Liver (tissue), 9 donors: ENCODE data around the gene GMDS. TPM values are rescaled to one million over a fixed set of nuclear protein-coding genes. Genes with fewer than 3 reads are reported as not detected.

ENCODE experiments used
- DNase-seq: peaks from one replicate; pipeline ENCODE4 v3.0.0-alpha.2; 2017; ENCODE audit warnings: low spot score
- H3K27ac ChIP-seq, 2 donors: one replicate each; pipeline ENCODE4 v1.7.0; 2013; ENCODE audit warnings: inconsistent platforms in 2 of 2, low read length in 2 of 2, control low read depth in 1 of 2, low read depth in 1 of 2, mild to moderate bottlenecking in 1 of 2
- H3K27me3 ChIP-seq, 4 donors: one replicate each; pipeline versions ENCODE4 v1.6.1 to v1.7.0; 2013; ENCODE audit warnings: low read length in 3 of 4, inconsistent platforms in 1 of 4, mild to moderate bottlenecking in 1 of 4, moderate library complexity in 1 of 4; ENCODE audit not compliant: control insufficient read depth in 4 of 4, insufficient read depth in 4 of 4
- H3K36me3 ChIP-seq, 4 donors: one replicate each; pipeline versions ENCODE4 v1.6.1 to v1.7.0; 2013; ENCODE audit warnings: low read length in 3 of 4, mild to moderate bottlenecking in 3 of 4, low read depth in 1 of 4, moderate library complexity in 1 of 4; ENCODE audit not compliant: control insufficient read depth in 4 of 4, insufficient read depth in 3 of 4
- H3K4me1 ChIP-seq, 4 donors: one replicate each; pipeline versions ENCODE4 v1.6.1 to v1.7.0; 2013; ENCODE audit warnings: low read length in 3 of 4, mild to moderate bottlenecking in 3 of 4, moderate library complexity in 1 of 4; ENCODE audit not compliant: control insufficient read depth in 4 of 4, insufficient read depth in 4 of 4
- H3K4me3 ChIP-seq, 3 donors: one replicate each; pipeline versions ENCODE4 v1.6.1 to v1.7.0; 2013; ENCODE audit warnings: low read length in 3 of 3, control low read depth in 1 of 3, low read depth in 1 of 3, mild to moderate bottlenecking in 1 of 3
- H3K9ac ChIP-seq, 2 donors: one replicate each; pipeline ENCODE4 v1.7.0; 2013; ENCODE audit warnings: low read length in 2 of 2, mild to moderate bottlenecking in 2 of 2, moderate library complexity in 2 of 2, control low read depth in 1 of 2, low read depth in 1 of 2
- H3K9me3 ChIP-seq, 4 donors: one replicate each; pipeline versions ENCODE4 v1.6.1 to v1.7.0; 2013; ENCODE audit warnings: low read length in 3 of 4; ENCODE audit not compliant: control insufficient read depth in 4 of 4
- ATF3 ChIP-seq: IDR thresholded peaks from 2 replicates; pipeline ENCODE4 v1.6.1; 2016; ENCODE audit warnings: antibody characterized with exemption
- EGR1 ChIP-seq, 2 donors: IDR thresholded peaks; 2 replicates each; pipeline ENCODE4 v1.6.1; 2016 to 2018; ENCODE audit warnings: antibody characterized with exemption in 2 of 2, low read depth in 2 of 2
- FOXA1 ChIP-seq: IDR thresholded peaks from 2 replicates; pipeline ENCODE4 v1.6.1; 2016; ENCODE audit warnings: antibody characterized with exemption
- FOXA2 ChIP-seq: IDR thresholded peaks from 2 replicates; pipeline ENCODE4 v1.6.1; 2016; ENCODE audit warnings: antibody characterized with exemption
- HNF4A ChIP-seq, 2 donors: conservative IDR thresholded peaks; 2 replicates each; pipeline ENCODE4 v1.6.1; 2016; ENCODE audit warnings: antibody characterized with exemption in 2 of 2, mild to moderate bottlenecking in 2 of 2
- HNF4G ChIP-seq: IDR thresholded peaks from 2 replicates; pipeline ENCODE4 v1.6.1; 2016; ENCODE audit warnings: antibody characterized with exemption
- JUND ChIP-seq, 2 donors: IDR thresholded peaks; 2 replicates each; pipeline ENCODE4 v1.6.1; 2016; ENCODE audit warnings: antibody characterized with exemption in 2 of 2
- NR2F2 ChIP-seq: IDR thresholded peaks from 2 replicates; pipeline ENCODE4 v1.6.1; 2016; ENCODE audit warnings: antibody characterized with exemption
- RAD21 ChIP-seq, 2 donors: IDR thresholded peaks; 2 replicates each; pipeline ENCODE4 v1.6.1; 2016; ENCODE audit warnings: antibody characterized with exemption in 2 of 2, mild to moderate bottlenecking in 2 of 2
- RXRA ChIP-seq, 2 donors: IDR thresholded peaks; 2 replicates each; pipeline ENCODE4 v1.6.1; 2017 to 2018; ENCODE audit warnings: antibody characterized with exemption in 2 of 2, mild to moderate bottlenecking in 1 of 2
- SP1 ChIP-seq: IDR thresholded peaks from 2 replicates; pipeline ENCODE4 v1.6.1; 2018; ENCODE audit warnings: antibody characterized with exemption, mild to moderate bottlenecking
- WGBS: extraction: QIAGEN DNeasy Blood & Tissue Kit; methylation state at CpG from one replicate; pipeline ENCODE4 v1.1.7; 2013; 5-methylcytosine and 5-hydroxymethylcytosine counted together
- polyA plus RNA-seq, 2 donors: library from polyadenylated mRNA; stranded (reverse) in 1 of 2; unstranded in 1 of 2; fragments of 200-250 nt in 1 of 2; fragments of >200 nt in 1 of 2; fragmentation: Nextera tagmentation in 1 of 2; extraction: Ambion mirVana in 1 of 2; gene quantifications; one replicate each; pipeline versions ENCODE4 v1.2.1 to v1.2.3, GENCODE V29; 2013 to 2015
- total RNA-seq, 2 donors: library from RNA; depleted of rRNA; stranded (reverse); fragments of >200 nt; gene quantifications; one replicate each; pipeline ENCODE4 v1.2.3, GENCODE V29; 2014
- TF ChIP-seq, protein P1 (sequence below): fragments of 150-350 bp; IDR thresholded peaks from 2 replicates; pipeline ENCODE4 v1.5.1; 2017; ENCODE audit warnings: improper control_type of control experiment, low read depth, low read length; ENCODE audit not compliant: missing input control
- TF ChIP-seq, protein P2 (sequence below): IDR thresholded peaks from 2 replicates; pipeline ENCODE4 v1.6.1; 2016; ENCODE audit warnings: antibody characterized with exemption
- donor health status: healthy.
- donor health status: healthy.
- donor health status: healthy.
- donor health status: healthy.
- donor health status: healthy.

The GMDS gene
- total and polyA plus RNA-seq, 4 donors = 3.5 to 15.6 (median 13.0) TPM

DNA sequence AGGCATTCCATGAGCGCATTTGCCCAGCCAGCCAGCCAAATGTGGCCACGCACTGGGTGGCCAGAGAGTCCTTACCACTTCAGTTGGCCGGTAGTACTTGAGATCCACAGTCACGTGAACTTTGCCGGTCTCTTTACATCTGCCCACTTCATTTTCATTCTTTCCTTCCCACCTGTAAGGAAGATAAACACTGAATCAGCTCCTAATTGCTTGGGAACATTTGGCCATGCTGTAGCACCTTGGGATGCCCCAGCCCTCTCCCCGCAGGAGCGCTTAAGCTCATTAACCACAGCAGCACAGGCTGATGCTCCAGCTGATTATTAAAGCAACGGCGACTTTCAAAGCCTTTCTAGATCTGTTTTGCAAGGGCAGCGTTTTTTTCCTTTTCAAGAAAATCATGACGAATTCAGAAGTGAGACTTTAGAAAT is 519.0 kb downstream of the GMDS start (continued):
- TF ChIP-seq, protein P1, sequence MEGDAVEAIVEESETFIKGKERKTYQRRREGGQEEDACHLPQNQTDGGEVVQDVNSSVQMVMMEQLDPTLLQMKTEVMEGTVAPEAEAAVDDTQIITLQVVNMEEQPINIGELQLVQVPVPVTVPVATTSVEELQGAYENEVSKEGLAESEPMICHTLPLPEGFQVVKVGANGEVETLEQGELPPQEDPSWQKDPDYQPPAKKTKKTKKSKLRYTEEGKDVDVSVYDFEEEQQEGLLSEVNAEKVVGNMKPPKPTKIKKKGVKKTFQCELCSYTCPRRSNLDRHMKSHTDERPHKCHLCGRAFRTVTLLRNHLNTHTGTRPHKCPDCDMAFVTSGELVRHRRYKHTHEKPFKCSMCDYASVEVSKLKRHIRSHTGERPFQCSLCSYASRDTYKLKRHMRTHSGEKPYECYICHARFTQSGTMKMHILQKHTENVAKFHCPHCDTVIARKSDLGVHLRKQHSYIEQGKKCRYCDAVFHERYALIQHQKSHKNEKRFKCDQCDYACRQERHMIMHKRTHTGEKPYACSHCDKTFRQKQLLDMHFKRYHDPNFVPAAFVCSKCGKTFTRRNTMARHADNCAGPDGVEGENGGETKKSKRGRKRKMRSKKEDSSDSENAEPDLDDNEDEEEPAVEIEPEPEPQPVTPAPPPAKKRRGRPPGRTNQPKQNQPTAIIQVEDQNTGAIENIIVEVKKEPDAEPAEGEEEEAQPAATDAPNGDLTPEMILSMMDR = no peak
- TF ChIP-seq HNF4A (conservative IDR thresholded peaks at IDR 0.05) = no peak

- Histone ChIP-seq H3K9me3 (no peaks in the 10 kb centered on the region), H3K27ac (no peak overlapping the region), H3K36me3 (peaks cover 0 to 3% (median 0%) of the 10 kb centered on the region in 4 donors), H3K27me3 (no peaks in the 10 kb centered on the region), H3K9ac (no peak overlapping the region), H3K4me3 (no peak overlapping the region), H3K4me1 (no peaks in the 10 kb centered on the region)
- DNase-seq = no peak
- 69% methylated on average over 8 of the region's 8 CpGs for WGBS
- no peak for TF ChIP-seq JUND (IDR thresholded peaks at IDR 0.05)
- TF ChIP-seq FOXA2 = no peak
- TF ChIP-seq RAD21 (IDR thresholded peaks at IDR 0.05) = peak in 1 of 2 donors; percentile 21
Measured at GRCh38 chr6:1724616-1725015, 520.8 kb downstream of the GMDS start.

GRCh38 chr6:1724124-1724523 is 521.3 kb downstream of the GMDS start:
- Histone ChIP-seq H3K4me1 (no peaks in the 10 kb centered on the region), H3K27ac (no peak overlapping the region), H3K9ac (no peak overlapping the region), H3K9me3 (no peaks in the 10 kb centered on the region), H3K4me3 (no peak overlapping the region), H3K27me3 (no peaks in the 10 kb centered on the region), H3K36me3 (peaks cover 0 to 3% (median 0%) of the 10 kb centered on the region in 4 donors)
- no peak for DNase-seq
- TF ChIP-seq EGR1 (IDR thresholded peaks at IDR 0.05; ENCODE audit: low read depth in 2 of 2) (no peak), FOXA1 (no peak), HNF4G (no peak), NR2F2 (no peak)
- 83% methylated on average over 9 of the region's 9 CpGs for WGBS

- TF ChIP-seq SP1 (no peak), RXRA (IDR thresholded peaks at IDR 0.05) (no peak), ATF3 (no peak)
- TF ChIP-seq, protein P2, sequence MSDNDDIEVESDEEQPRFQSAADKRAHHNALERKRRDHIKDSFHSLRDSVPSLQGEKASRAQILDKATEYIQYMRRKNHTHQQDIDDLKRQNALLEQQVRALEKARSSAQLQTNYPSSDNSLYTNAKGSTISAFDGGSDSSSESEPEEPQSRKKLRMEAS = no peak
- Histone ChIP-seq H3K27ac (no peak overlapping the region), H3K4me1 (no peaks in the 10 kb centered on the region), H3K36me3 (peaks cover 0 to 3% (median 0%) of the 10 kb centered on the region in 4 donors), H3K27me3 (no peaks in the 10 kb centered on the region), H3K9ac (no peak overlapping the region), H3K4me3 (no peak overlapping the region), H3K9me3 (no peaks in the 10 kb centered on the region)
- WGBS = 92% methylated on average over 2 of the region's 2 CpGs
- DNase-seq = no peak
Measured at GRCh38 chr6:1722801-1723200, 522.6 kb downstream of the GMDS start.
